SJSA1 (cell line): ENCODE results near the gene SNHG17. TPM values are rescaled to one million over a fixed set of nuclear protein-coding genes. Genes with fewer than 3 reads are reported as not detected.

Experiments used
- total RNA-seq: library from RNA; depleted of rRNA; stranded (reverse); fragments of >200 nt; shearing (Covaris generic); gene quantifications from 2 replicates; pipeline ENCODE4 v1.2.3, GENCODE V29; 2014; rRNA removed

Gene SNHG17
- total RNA-seq, 1 experiment from 2014 or later: 16.2 TPM

Other genes with a start within 250 kb of the SNHG17 start
- gene KIAA1755, start 174.6 kb downstream of the SNHG17 start, total RNA-seq: 0.03 and 0.44 TPM in 2 replicates
- 0.11 TPM in 1 of 2 replicates, not detected in the other for gene BPI, start 131.2 kb downstream of the SNHG17 start, total RNA-seq
- not detected in 2 replicates for gene LBP, start 88.8 kb downstream of the SNHG17 start, total RNA-seq
- gene RALGAPB, start 37.5 kb upstream of the SNHG17 start, total RNA-seq: 17.6 and 21.9 TPM in 2 replicates
- not detected in 2 replicates for gene ADIG, start 145.9 kb upstream of the SNHG17 start, total RNA-seq
- 0.06 TPM in 1 of 2 replicates, not detected in the other for gene ARHGAP40, start 166.5 kb upstream of the SNHG17 start, total RNA-seq